Measurements from ENCODE around the gene CREBBP. TPM values are rescaled to one million over a fixed set of nuclear protein-coding genes. Genes with fewer than 3 reads are reported as not detected.
A peak's percentile ranks its signal among the peaks of the same experiment; 100 is the strongest.

Gene CREBBP
- total RNA-seq, 1 donor from 2014 or later, result 53.0 TPM

DNA sequence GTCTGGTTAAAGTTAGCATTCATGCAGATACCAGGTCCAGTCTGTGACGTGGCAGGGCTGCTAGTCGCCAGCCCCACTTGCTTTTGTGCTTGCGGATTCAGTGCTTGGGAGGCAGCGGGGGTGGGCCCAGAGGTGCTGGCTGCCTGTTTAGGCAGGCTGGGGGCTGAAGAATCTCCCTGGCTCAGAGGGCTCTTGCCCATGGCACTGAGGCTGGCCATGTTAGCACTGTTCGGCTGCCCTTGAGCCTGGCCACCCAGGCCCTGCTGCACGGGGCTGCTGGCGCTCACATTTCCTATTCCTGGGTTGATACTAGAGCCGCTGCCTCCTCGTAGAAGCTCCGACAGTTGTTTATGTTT is 30.0 kb downstream of the CREBBP start:
- Histone ChIP-seq H3K4me1 (ENCODE audit: insufficient read depth, low read length) (peaks cover 15% of the 10 kb centered on the region), H4K20me1 (ENCODE audit: insufficient read depth, low read length) (peaks cover 84% of the 10 kb centered on the region), H3K27me3 (ENCODE audit: insufficient read depth, low read length) (no peaks in the 10 kb centered on the region), H3K27ac (ENCODE audit: low read depth, low read length) (no peak overlapping the region), H3K36me3 (ENCODE audit: insufficient read depth, low read length) (no peaks in the 10 kb centered on the region), H3K4me3 (ENCODE audit: insufficient read depth, low read depth, low read length) (no peak overlapping the region), H3K9me3 (ENCODE audit: insufficient read depth, low read depth, low read length) (no peaks in the 10 kb centered on the region), H3K4me2 (ENCODE audit: low read length) (no peak overlapping the region), H2AFZ (ENCODE audit: low read depth, low read length) (no peak overlapping the region), H3K9ac (ENCODE audit: low read length) (no peak overlapping the region), H3K79me2 (ENCODE audit: insufficient read depth, low read length) (peaks cover 93% of the 10 kb centered on the region)
- no peak for TF ChIP-seq EZH2 (IDR thresholded peaks at IDR 0.05; ENCODE audit: insufficient read depth, low read length)
- TF ChIP-seq, protein P1, sequence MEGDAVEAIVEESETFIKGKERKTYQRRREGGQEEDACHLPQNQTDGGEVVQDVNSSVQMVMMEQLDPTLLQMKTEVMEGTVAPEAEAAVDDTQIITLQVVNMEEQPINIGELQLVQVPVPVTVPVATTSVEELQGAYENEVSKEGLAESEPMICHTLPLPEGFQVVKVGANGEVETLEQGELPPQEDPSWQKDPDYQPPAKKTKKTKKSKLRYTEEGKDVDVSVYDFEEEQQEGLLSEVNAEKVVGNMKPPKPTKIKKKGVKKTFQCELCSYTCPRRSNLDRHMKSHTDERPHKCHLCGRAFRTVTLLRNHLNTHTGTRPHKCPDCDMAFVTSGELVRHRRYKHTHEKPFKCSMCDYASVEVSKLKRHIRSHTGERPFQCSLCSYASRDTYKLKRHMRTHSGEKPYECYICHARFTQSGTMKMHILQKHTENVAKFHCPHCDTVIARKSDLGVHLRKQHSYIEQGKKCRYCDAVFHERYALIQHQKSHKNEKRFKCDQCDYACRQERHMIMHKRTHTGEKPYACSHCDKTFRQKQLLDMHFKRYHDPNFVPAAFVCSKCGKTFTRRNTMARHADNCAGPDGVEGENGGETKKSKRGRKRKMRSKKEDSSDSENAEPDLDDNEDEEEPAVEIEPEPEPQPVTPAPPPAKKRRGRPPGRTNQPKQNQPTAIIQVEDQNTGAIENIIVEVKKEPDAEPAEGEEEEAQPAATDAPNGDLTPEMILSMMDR (IDR thresholded peaks at IDR 0.05; ENCODE audit: insufficient read depth, low read depth, low read length), result no peak
- Mint-ChIP-seq H3K9me3 (ENCODE audit: unreplicated experiment) (no peaks in the 10 kb centered on the region), H3K27me3 (ENCODE audit: low read depth, unreplicated experiment) (no peaks in the 10 kb centered on the region), H3K36me3 (ENCODE audit: low read depth, unreplicated experiment) (peaks cover 6% of the 10 kb centered on the region), H3K27ac (ENCODE audit: unreplicated experiment) (no peak overlapping the region), H3K4me1 (ENCODE audit: low read depth, unreplicated experiment) (peaks cover 46% of the 10 kb centered on the region), H3K4me3 (ENCODE audit: unreplicated experiment) (no peak overlapping the region)
- DNase-seq (ENCODE audit: low read depth), result no peak
- no peak for FAIRE-seq

DNA sequence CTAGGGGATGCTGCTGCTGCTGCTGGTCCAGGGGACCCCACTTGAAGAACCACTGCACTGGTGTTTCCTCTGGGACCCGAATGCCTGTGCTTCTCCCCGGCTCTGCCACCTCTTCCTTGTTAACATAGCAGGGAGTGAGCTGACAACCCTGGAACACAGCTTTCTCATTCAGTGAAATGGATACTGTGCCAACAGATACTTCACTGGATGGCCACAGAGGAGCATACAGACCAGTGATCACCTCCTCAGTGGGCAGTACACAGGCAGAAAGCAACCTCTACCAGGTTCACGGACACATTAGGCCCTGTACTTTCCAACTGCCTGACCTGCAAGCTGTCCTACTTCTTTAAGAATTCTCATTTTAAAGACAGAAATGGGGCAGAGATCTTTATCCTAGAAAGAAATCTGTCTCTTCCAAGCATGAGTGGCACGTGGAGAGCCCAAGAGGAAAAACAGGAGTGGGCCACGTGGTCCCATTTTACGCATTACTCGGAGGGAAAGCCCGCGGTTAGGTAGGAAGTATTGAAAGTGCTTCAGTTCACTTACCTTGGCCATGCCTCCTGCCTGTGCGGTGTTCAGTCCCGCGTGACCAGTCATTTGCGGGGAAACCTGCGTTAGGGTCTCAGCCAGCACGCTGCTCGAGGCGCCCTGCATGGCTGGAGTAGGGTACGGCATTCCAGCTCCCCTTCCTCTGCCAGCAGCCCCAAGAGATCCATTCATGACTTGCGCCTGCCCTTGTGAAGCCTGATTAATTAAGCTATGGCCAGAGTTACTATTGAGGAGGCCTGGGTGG is 30.6 kb downstream of the CREBBP start:
- Histone ChIP-seq H3K27ac (ENCODE audit: low read depth, low read length) (no peak overlapping the region), H3K4me1 (ENCODE audit: insufficient read depth, low read length) (peaks cover 15% of the 10 kb centered on the region), H3K79me2 (ENCODE audit: insufficient read depth, low read length) (peaks cover 93% of the 10 kb centered on the region), H3K9ac (ENCODE audit: low read length) (no peak overlapping the region), H3K27me3 (ENCODE audit: insufficient read depth, low read length) (no peaks in the 10 kb centered on the region), H2AFZ (ENCODE audit: low read depth, low read length) (no peak overlapping the region), H3K9me3 (ENCODE audit: insufficient read depth, low read depth, low read length) (no peaks in the 10 kb centered on the region), H4K20me1 (ENCODE audit: insufficient read depth, low read length) (peaks cover 84% of the 10 kb centered on the region), H3K4me3 (ENCODE audit: insufficient read depth, low read depth, low read length) (no peak overlapping the region), H3K4me2 (ENCODE audit: low read length) (peak overlapping the region; percentile 45), H3K36me3 (ENCODE audit: insufficient read depth, low read length) (no peaks in the 10 kb centered on the region)
- no peaks in the 10 kb centered on the region for H3K27me3 Mint-ChIP-seq (ENCODE audit: low read depth, unreplicated experiment)
- no peak overlapping the region for H3K4me3 Mint-ChIP-seq (ENCODE audit: unreplicated experiment)
- TF ChIP-seq, protein P1 (IDR thresholded peaks at IDR 0.05; ENCODE audit: insufficient read depth, low read depth, low read length), result no peak
- TF ChIP-seq EZH2 (IDR thresholded peaks at IDR 0.05; ENCODE audit: insufficient read depth, low read length), result no peak
- peaks cover 48% of the 10 kb centered on the region for H3K4me1 Mint-ChIP-seq (ENCODE audit: low read depth, unreplicated experiment)
- DNase-seq (ENCODE audit: low read depth), result no peak
- H3K27ac Mint-ChIP-seq (ENCODE audit: unreplicated experiment), result no peak overlapping the region
- no peaks in the 10 kb centered on the region for H3K9me3 Mint-ChIP-seq (ENCODE audit: unreplicated experiment)
- no peak for FAIRE-seq
- peaks cover 6% of the 10 kb centered on the region for H3K36me3 Mint-ChIP-seq (ENCODE audit: low read depth, unreplicated experiment)

DNA sequence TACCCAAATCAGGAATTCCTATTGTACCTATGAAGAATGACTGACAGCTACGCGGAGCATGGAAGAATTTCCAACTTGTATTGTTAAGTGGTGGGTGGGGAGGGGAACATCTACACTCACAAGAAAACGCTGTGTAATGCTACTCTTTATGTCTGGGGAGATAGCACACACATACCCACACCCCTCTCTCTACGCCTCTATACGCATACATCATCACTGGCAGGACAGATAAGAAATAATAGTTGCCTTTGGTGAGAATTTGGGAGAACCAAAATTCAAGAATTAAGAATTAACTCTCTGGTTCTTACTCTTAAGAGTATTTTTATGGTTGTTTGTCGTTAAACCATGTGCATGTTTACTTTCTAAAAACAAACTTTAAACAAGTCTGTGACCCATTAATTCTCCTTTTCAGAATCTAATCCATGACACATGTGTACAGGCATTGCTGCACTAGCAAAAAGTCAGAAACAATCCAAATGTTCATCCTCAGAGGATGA is 33.9 kb downstream of the CREBBP start:
- no peaks in the 10 kb centered on the region for H3K27me3 ChIP-seq (ENCODE audit: insufficient read depth, low read length)
- H3K79me2 ChIP-seq (ENCODE audit: insufficient read depth, low read length), result peaks cover 92% of the 10 kb centered on the region
- no peaks in the 10 kb centered on the region for H3K9me3 ChIP-seq (ENCODE audit: insufficient read depth, low read depth, low read length)
- Mint-ChIP-seq H3K36me3 (ENCODE audit: low read depth, unreplicated experiment) (peaks cover 6% of the 10 kb centered on the region), H3K4me3 (ENCODE audit: unreplicated experiment) (no peak overlapping the region), H3K4me1 (ENCODE audit: low read depth, unreplicated experiment) (peaks cover 48% of the 10 kb centered on the region), H3K27ac (ENCODE audit: unreplicated experiment) (no peak overlapping the region), H3K9me3 (ENCODE audit: unreplicated experiment) (no peaks in the 10 kb centered on the region), H3K27me3 (ENCODE audit: low read depth, unreplicated experiment) (no peaks in the 10 kb centered on the region)
- peaks cover 88% of the 10 kb centered on the region for H4K20me1 ChIP-seq (ENCODE audit: insufficient read depth, low read length)
- no peak overlapping the region for H3K4me2 ChIP-seq (ENCODE audit: low read length)
- H3K4me1 ChIP-seq (ENCODE audit: insufficient read depth, low read length), result peaks cover 15% of the 10 kb centered on the region
- no peak overlapping the region for H3K27ac ChIP-seq (ENCODE audit: low read depth, low read length)
- no peak overlapping the region for H3K4me3 ChIP-seq (ENCODE audit: insufficient read depth, low read depth, low read length)
- DNase-seq (ENCODE audit: low read depth), result no peak
- TF ChIP-seq, protein P1 (IDR thresholded peaks at IDR 0.05; ENCODE audit: insufficient read depth, low read depth, low read length), result no peak
- TF ChIP-seq EZH2 (IDR thresholded peaks at IDR 0.05; ENCODE audit: insufficient read depth, low read length), result no peak
- no peak overlapping the region for H2AFZ ChIP-seq (ENCODE audit: low read depth, low read length)
- FAIRE-seq, result no peak
- no peaks in the 10 kb centered on the region for H3K36me3 ChIP-seq (ENCODE audit: insufficient read depth, low read length)
- H3K9ac ChIP-seq (ENCODE audit: low read length), result no peak overlapping the region

All from astrocyte (in vitro differentiated cells and primary cell).